Parathyroid adenoma (tissue), 2 donors: ENCODE data around the gene KRT14.

Experiments used
- H2AFZ ChIP-seq: fragments of 300-600 bp; sonication (generic); one replicate; pipeline ENCODE4 v1.7.0; 2017; ENCODE audit warnings: antibody characterized with exemption, mild to moderate bottlenecking
- H3K27ac ChIP-seq: fragments of 300-600 bp; sonication (generic); one replicate; pipeline ENCODE4 v1.7.0; 2017
- H3K27me3 ChIP-seq: fragments of 300-600 bp; sonication (generic); one replicate; pipeline ENCODE4 v1.7.0; 2017; ENCODE audit warnings: low read length; ENCODE audit not compliant: control insufficient read depth, insufficient read depth
- H3K36me3 ChIP-seq: fragments of 300-600 bp; sonication (generic); one replicate; pipeline ENCODE4 v1.7.0; 2017; ENCODE audit warnings: low read length; ENCODE audit not compliant: control insufficient read depth, insufficient read depth
- H3K4me1 ChIP-seq: fragments of 300-600 bp; sonication (generic); one replicate; pipeline ENCODE4 v1.7.0; 2017; ENCODE audit warnings: control low read depth
- H3K4me2 ChIP-seq: fragments of 300-600 bp; sonication (generic); one replicate; pipeline ENCODE4 v1.7.0; 2017; ENCODE audit warnings: low read length
- H3K4me3 ChIP-seq: fragments of 300-600 bp; sonication (generic); one replicate; pipeline ENCODE4 v1.7.0; 2017; ENCODE audit warnings: low read depth, low read length
- H3K79me2 ChIP-seq: fragments of 300-600 bp; sonication (generic); one replicate; pipeline ENCODE4 v1.7.0; 2017; ENCODE audit warnings: control low read depth
- H3K9ac ChIP-seq: fragments of 300-600 bp; sonication (generic); one replicate; pipeline ENCODE4 v1.7.0; 2017; ENCODE audit warnings: mild to moderate bottlenecking
- H3K9me3 ChIP-seq: fragments of 300-600 bp; sonication (generic); one replicate; pipeline ENCODE4 v1.7.0; 2017; ENCODE audit warnings: low read length; ENCODE audit not compliant: control insufficient read depth
- CTCF ChIP-seq: fragments of 300-600 bp; sonication (generic); IDR thresholded peaks from one replicate; pipeline ENCODE4 v1.7.0; 2017; ENCODE audit warnings: antibody characterized with exemption, mild to moderate bottlenecking
- donor health status: primary hyperparathyroidism.

Gene KRT14

GRCh38 chr17:41600318-41600717 lies 13.6 kb upstream of the KRT14 start:
- TF ChIP-seq CTCF, result no peak
- Histone ChIP-seq H3K36me3 (no peaks in the 10 kb centered on the region), H3K9ac (no peak overlapping the region), H3K4me1 (no peaks in the 10 kb centered on the region), H3K9me3 (no peaks in the 10 kb centered on the region), H3K4me2 (no peak overlapping the region), H2AFZ (no peak overlapping the region), H3K79me2 (no peaks in the 10 kb centered on the region), H3K27ac (no peak overlapping the region), H3K4me3 (no peak overlapping the region), H3K27me3 (no peaks in the 10 kb centered on the region)

- H3K4me1 ChIP-seq, result no peaks in the 10 kb centered on the region
- no peak overlapping the region for H3K9ac ChIP-seq
- H3K4me3 ChIP-seq, result no peak overlapping the region
- no peaks in the 10 kb centered on the region for H3K79me2 ChIP-seq
- no peak overlapping the region for H2AFZ ChIP-seq
- H3K27me3 ChIP-seq, result no peaks in the 10 kb centered on the region
- H3K4me2 ChIP-seq, result no peak overlapping the region
- H3K9me3 ChIP-seq, result no peaks in the 10 kb centered on the region
- H3K36me3 ChIP-seq, result no peaks in the 10 kb centered on the region
- no peak for TF ChIP-seq CTCF
- H3K27ac ChIP-seq, result no peak overlapping the region
Observed at GRCh38 chr17:41599680-41600079, 13.0 kb upstream of the KRT14 start.

GRCh38 chr17:41595585-41595984 lies 8.9 kb upstream of the KRT14 start:
- H3K27ac ChIP-seq, result no peak overlapping the region
- H3K36me3 ChIP-seq, result no peaks in the 10 kb centered on the region
- H3K79me2 ChIP-seq, result no peaks in the 10 kb centered on the region
- TF ChIP-seq CTCF, result no peak
- H3K4me2 ChIP-seq, result no peak overlapping the region
- no peaks in the 10 kb centered on the region for H3K27me3 ChIP-seq
- H3K4me1 ChIP-seq, result no peaks in the 10 kb centered on the region
- H3K9me3 ChIP-seq, result no peaks in the 10 kb centered on the region
- H2AFZ ChIP-seq, result no peak overlapping the region
- no peak overlapping the region for H3K4me3 ChIP-seq
- no peak overlapping the region for H3K9ac ChIP-seq

DNA sequence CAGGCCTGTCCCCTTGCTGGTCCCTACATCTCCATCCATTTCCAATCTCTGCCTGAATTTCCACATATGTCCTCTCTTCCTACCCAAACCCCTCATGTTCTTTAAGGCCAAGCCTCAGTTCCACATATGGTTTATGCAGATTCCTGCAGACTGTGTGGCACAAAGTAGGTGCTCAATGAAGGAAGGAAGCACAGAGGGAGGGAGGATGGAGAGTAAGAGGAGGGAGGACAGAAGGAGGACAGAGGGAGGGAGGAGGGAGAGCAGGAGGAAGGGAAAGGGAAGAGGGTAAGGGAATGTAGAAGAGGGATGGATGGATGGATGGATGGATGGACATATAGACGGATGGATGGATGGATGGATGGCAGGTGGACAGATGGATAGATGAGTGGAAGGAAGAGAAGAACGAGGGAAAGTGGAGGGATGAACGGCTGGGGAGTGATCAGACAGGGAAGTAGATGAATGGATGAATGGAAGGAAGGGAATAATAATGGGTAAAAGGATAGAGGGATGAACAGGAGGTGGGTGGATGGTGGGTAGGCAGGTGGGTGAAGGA lies 7.7 kb upstream of the KRT14 start:
- Histone ChIP-seq H3K27ac (no peak overlapping the region), H3K9me3 (no peaks in the 10 kb centered on the region), H3K9ac (no peak overlapping the region), H3K79me2 (no peaks in the 10 kb centered on the region), H3K4me2 (no peak overlapping the region), H3K4me1 (no peaks in the 10 kb centered on the region), H3K36me3 (no peaks in the 10 kb centered on the region), H3K27me3 (no peaks in the 10 kb centered on the region), H3K4me3 (no peak overlapping the region), H2AFZ (no peak overlapping the region)
- no peak for TF ChIP-seq CTCF

DNA sequence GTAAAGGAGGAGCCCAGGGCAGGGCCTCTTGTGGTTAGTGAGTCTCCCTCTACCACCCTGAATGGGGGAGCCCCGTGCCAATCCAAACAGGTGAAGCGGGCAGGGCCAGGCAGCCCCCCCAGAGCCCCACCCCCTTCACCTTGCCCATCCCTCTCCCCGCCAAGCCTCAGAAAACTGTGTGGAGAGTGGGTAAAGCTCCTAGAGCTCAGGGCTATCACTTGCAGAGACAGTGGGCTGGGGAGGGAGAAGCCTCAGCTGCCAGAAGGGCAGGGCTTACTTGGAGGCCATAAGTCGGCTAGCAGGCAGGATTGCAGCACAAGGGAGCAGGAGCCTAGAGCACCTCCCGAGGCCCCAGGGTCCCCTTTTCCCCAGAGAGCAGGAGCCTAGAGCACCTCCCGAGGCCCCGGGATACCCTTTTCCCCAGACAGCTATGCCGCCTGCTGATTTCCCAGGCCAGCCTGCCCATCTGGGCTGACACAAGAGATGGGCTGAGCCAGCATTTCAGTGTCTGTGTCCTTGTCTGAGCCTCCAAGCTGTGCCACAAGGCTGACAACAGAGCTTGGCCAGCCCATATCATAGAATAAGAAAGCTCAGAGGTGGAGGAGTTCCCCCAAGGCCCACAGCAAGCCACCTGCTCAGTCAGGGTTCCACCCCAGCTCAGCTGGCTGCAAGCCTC lies 6.7 kb upstream of the KRT14 start:
- no peaks in the 10 kb centered on the region for H3K4me1 ChIP-seq
- H3K79me2 ChIP-seq, result no peaks in the 10 kb centered on the region
- H3K9me3 ChIP-seq, result no peaks in the 10 kb centered on the region
- H3K4me2 ChIP-seq, result no peak overlapping the region
- no peak overlapping the region for H3K4me3 ChIP-seq
- no peak overlapping the region for H3K27ac ChIP-seq
- no peak for TF ChIP-seq CTCF
- H3K27me3 ChIP-seq, result no peaks in the 10 kb centered on the region
- H3K9ac ChIP-seq, result no peak overlapping the region
- H2AFZ ChIP-seq, result no peak overlapping the region
- no peaks in the 10 kb centered on the region for H3K36me3 ChIP-seq
